GM23338 (cell line): ENCODE measurements around the gene DACT2. TPM values are rescaled to one million over a fixed set of nuclear protein-coding genes. Genes with fewer than 3 reads are reported as not detected.
A peak's percentile ranks its signal among the peaks of the same experiment; 100 is the strongest.

Source experiments
- ATAC-seq: fragments of 200-7000 bp; cut with Tn5 transposase; 3 replicates; pipeline ENCODE4 v1.9.1; 2020
- DNase-seq: peaks from one replicate; pipeline ENCODE4 v3.0.0-alpha.2; 2015; ENCODE audit warnings: low spot score
- H2AFZ ChIP-seq: fragments of 200-600 bp; sonication (generic); 2 replicates; pipeline ENCODE4 v1.8.0; 2016; ENCODE audit warnings: antibody characterized with exemption, mild to moderate bottlenecking, moderate library complexity
- H3F3A ChIP-seq: fragments of 200-600 bp; sonication (generic); replicated peaks from 2 replicates; pipeline ENCODE4 v1.8.0; 2017; ENCODE audit warnings: antibody characterized with exemption, mixed run types, low read depth
- H3K27ac ChIP-seq: fragments of 200-600 bp; sonication (generic); 2 replicates; pipeline ENCODE4 v1.6.1; 2016; ENCODE audit warnings: low read depth
- H3K27me3 ChIP-seq: fragments of 200-600 bp; sonication (generic); 2 replicates; pipeline ENCODE4 v1.8.0; 2016; ENCODE audit warnings: mild to moderate bottlenecking, mixed run types, moderate library complexity; ENCODE audit not compliant: insufficient read depth
- H3K36me3 ChIP-seq: fragments of 200-600 bp; sonication (generic); 2 replicates; pipeline ENCODE4 v1.8.0; 2016; ENCODE audit warnings: mild to moderate bottlenecking; ENCODE audit not compliant: insufficient read depth
- H3K4me1 ChIP-seq: fragments of 200-600 bp; sonication (generic); 2 replicates; pipeline ENCODE4 v1.8.0; 2016; ENCODE audit warnings: mild to moderate bottlenecking, moderate library complexity; ENCODE audit not compliant: insufficient read depth
- H3K4me2 ChIP-seq: fragments of 200-600 bp; sonication (generic); 2 replicates; pipeline ENCODE4 v1.7.1; 2017; ENCODE audit warnings: mixed run types
- H3K4me3 ChIP-seq: fragments of 200-600 bp; sonication (generic); 2 replicates; pipeline ENCODE4 v1.6.1; 2016; ENCODE audit warnings: mixed run types
- H3K79me2 ChIP-seq: fragments of 200-600 bp; sonication (generic); replicated peaks from 2 replicates; pipeline ENCODE4 v1.8.0; 2017; ENCODE audit warnings: mild to moderate bottlenecking; ENCODE audit not compliant: insufficient read depth
- H3K9me2 ChIP-seq: fragments of 200-600 bp; sonication (generic); 2 replicates; pipeline ENCODE4 v1.8.0; 2017; ENCODE audit not compliant: insufficient read depth
- H4K20me1 ChIP-seq: fragments of 200-600 bp; sonication (generic); replicated peaks from 2 replicates; pipeline ENCODE4 v1.8.0; 2017; ENCODE audit warnings: mild to moderate bottlenecking; ENCODE audit not compliant: insufficient read depth
- H3K27ac Mint-ChIP-seq: 2 replicates; pipeline ENCODE4 v1.8.0; 2020; ENCODE audit warnings: inconsistent platforms, mild to moderate bottlenecking, moderate library complexity, mixed read lengths
- H3K27me3 Mint-ChIP-seq: 3 replicates; pipeline ENCODE4 v1.8.0; 2022; ENCODE audit warnings: low read depth, mild to moderate bottlenecking, moderate library complexity, mixed read lengths, inconsistent platforms; ENCODE audit not compliant: insufficient read depth, poor library complexity
- H3K36me3 Mint-ChIP-seq: 3 replicates; pipeline ENCODE4 v1.8.0; 2021; ENCODE audit warnings: low read depth, mild to moderate bottlenecking, inconsistent platforms, moderate library complexity, mixed read lengths
- H3K4me1 Mint-ChIP-seq: 3 replicates; pipeline ENCODE4 v1.8.0; 2020; ENCODE audit warnings: mild to moderate bottlenecking, inconsistent platforms, mixed read lengths
- H3K4me3 Mint-ChIP-seq: 3 replicates; pipeline ENCODE4 v1.8.0; 2021; ENCODE audit warnings: moderate library complexity, mild to moderate bottlenecking, inconsistent platforms, mixed read lengths
- H3K9me3 Mint-ChIP-seq: 3 replicates; pipeline ENCODE4 v1.8.0; 2020; ENCODE audit warnings: moderate library complexity, mild to moderate bottlenecking, inconsistent platforms, mixed read lengths
- CREB1 ChIP-seq: fragments of 250-450 bp; sonication (Bioruptor Pico); IDR thresholded peaks from 2 replicates; pipeline ENCODE4 v1.5.0; 2020; ENCODE audit warnings: low read depth, mild to moderate bottlenecking, moderate library complexity
- CTCF ChIP-seq, 2 experiments: fragments of 200-600 bp in 1 of 2; sonication (generic) in 1 of 2; conservative IDR thresholded peaks; 2 replicates each; pipeline versions ENCODE4 v1.5.1 to v1.6.1; 2016 to 2017; ENCODE audit warnings: antibody characterized with exemption in 2 of 2, low read depth in 2 of 2, mild to moderate bottlenecking in 2 of 2, moderate library complexity in 1 of 2
- ETS1 ChIP-seq: IDR thresholded peaks from 2 replicates; pipeline ENCODE4 v1.6.1; 2016; ENCODE audit warnings: antibody characterized with exemption
- EZH2phosphoT487 ChIP-seq: fragments of 200-600 bp; sonication (generic); IDR thresholded peaks from one replicate; pipeline ENCODE4 v1.8.1; 2018; ENCODE audit warnings: antibody characterized with exemption; ENCODE audit not compliant: unreplicated experiment
- JUNB ChIP-seq: IDR thresholded peaks from one replicate; pipeline ENCODE4 v1.6.1; 2016; ENCODE audit warnings: antibody characterized with exemption; ENCODE audit not compliant: unreplicated experiment
- NANOG ChIP-seq: IDR thresholded peaks from 2 replicates; pipeline ENCODE4 v1.6.1; 2016; ENCODE audit warnings: antibody characterized with exemption, borderline replicate concordance
- POLR2AphosphoS5 ChIP-seq: IDR thresholded peaks from 2 replicates; pipeline ENCODE4 v1.6.1; 2016; ENCODE audit warnings: antibody characterized with exemption, low read depth
- REST ChIP-seq: IDR thresholded peaks from one replicate; pipeline ENCODE4 v1.6.1; 2018; ENCODE audit warnings: antibody characterized with exemption; ENCODE audit not compliant: unreplicated experiment
- STAT1 ChIP-seq: IDR thresholded peaks from one replicate; pipeline ENCODE4 v1.6.1; 2016; ENCODE audit warnings: antibody characterized with exemption; ENCODE audit not compliant: unreplicated experiment
- ZNF114 ChIP-seq: fragments of 250-450 bp; sonication (Bioruptor Pico); IDR thresholded peaks from 2 replicates; pipeline ENCODE4 v1.5.0; 2020; ENCODE audit warnings: mild to moderate bottlenecking, moderate library complexity
- ZNF331 ChIP-seq: fragments of 250-450 bp; sonication (Bioruptor Pico); IDR thresholded peaks from 2 replicates; pipeline ENCODE4 v1.5.0; 2020; ENCODE audit warnings: low read depth, mild to moderate bottlenecking, moderate library complexity
- ZNF462 ChIP-seq: fragments of 250-450 bp; sonication (Bioruptor Pico); IDR thresholded peaks from 2 replicates; pipeline ENCODE4 v1.5.0; 2020; ENCODE audit warnings: mild to moderate bottlenecking, moderate library complexity
- polyA plus RNA-seq: library from polyadenylated mRNA; unstranded; fragments of >200 nt; fragmentation: Nextera tagmentation; extraction: Ambion mirVana; gene quantifications from 2 replicates; pipeline ENCODE4 v1.2.1, GENCODE V29; 2016
- total RNA-seq: library from RNA; depleted of rRNA; stranded (reverse); fragments of >200 nt; shearing (Covaris generic); gene quantifications from 2 replicates; pipeline ENCODE4 v1.2.3, GENCODE V29; 2014

Gene DACT2
- total and polyA plus RNA-seq, 2 experiments from 2014 or later, result 1.8 to 10.6 TPM

GRCh38 chr6:168301648-168302398 lies 17.8 kb downstream of the DACT2 start:
- Mint-ChIP-seq H3K9me3 (no peaks in the 10 kb centered on the region), H3K27ac (no peak overlapping the region), H3K4me3 (peak overlapping the region; percentile 12; the same call in 1 of the 3 replicates), H3K4me1 (peaks cover 48% of the 10 kb centered on the region), H3K36me3 (no peaks in the 10 kb centered on the region; the same call in 2 of the 3 replicates), H3K27me3 (peaks cover 33% of the 10 kb centered on the region)
- no peak overlapping the region; the same call in 1 of the 2 replicates for H3K4me3 ChIP-seq
- no peaks in the 10 kb centered on the region; the same call in 1 of the 2 replicates for H3K36me3 ChIP-seq
- H3K27ac ChIP-seq, result no peak overlapping the region
- peak; percentile 76 for ATAC-seq
- no peaks in the 10 kb centered on the region for H3F3A ChIP-seq
- H2AFZ ChIP-seq, result peak overlapping the region; percentile 93; the same call in 1 of the 2 replicates
- peak; percentile 32 for DNase-seq
- no peaks in the 10 kb centered on the region for H3K27me3 ChIP-seq
- no peaks in the 10 kb centered on the region for H3K9me2 ChIP-seq
- H3K4me2 ChIP-seq, result peak overlapping the region; percentile 28; the same call in 1 of the 2 replicates
- H4K20me1 ChIP-seq, result no peaks in the 10 kb centered on the region
- no peaks in the 10 kb centered on the region for H3K79me2 ChIP-seq
- H3K4me1 ChIP-seq, result peaks cover 22% of the 10 kb centered on the region; the same call in 1 of the 2 replicates
- no peak for TF ChIP-seq REST
- TF ChIP-seq ZNF331, result no peak
- no peak for TF ChIP-seq JUNB
- TF ChIP-seq NANOG, result no peak
- no peak for TF ChIP-seq STAT1
- TF ChIP-seq EZH2phosphoT487, result no peak
- no peak for TF ChIP-seq ETS1
- TF ChIP-seq CTCF (conservative IDR thresholded peaks at IDR 0.05; ENCODE audit: low read depth in 2 of 2), result no peak
- no peak for TF ChIP-seq POLR2AphosphoS5
- no peak for TF ChIP-seq ZNF462 (CRISPR knock-in tag)
- TF ChIP-seq ZNF114 (CRISPR knock-in tag), result no peak
- TF ChIP-seq CREB1 (CRISPR knock-in tag), result no peak
